ENCODE measurements around the gene NODAL. TPM values are rescaled to one million over a fixed set of nuclear protein-coding genes. Genes with fewer than 3 reads are reported as not detected.

The NODAL gene
- total RNA-seq, 2 donors from 2014 or later, result not detected

- intact Hi-C loops (cut with DNase I), result no loop called here
- no peak for ATAC-seq
- DNase-seq, result no peak
Observed at GRCh38 chr10:70466951-70467350, 25.5 kb upstream of the NODAL start.

DNA sequence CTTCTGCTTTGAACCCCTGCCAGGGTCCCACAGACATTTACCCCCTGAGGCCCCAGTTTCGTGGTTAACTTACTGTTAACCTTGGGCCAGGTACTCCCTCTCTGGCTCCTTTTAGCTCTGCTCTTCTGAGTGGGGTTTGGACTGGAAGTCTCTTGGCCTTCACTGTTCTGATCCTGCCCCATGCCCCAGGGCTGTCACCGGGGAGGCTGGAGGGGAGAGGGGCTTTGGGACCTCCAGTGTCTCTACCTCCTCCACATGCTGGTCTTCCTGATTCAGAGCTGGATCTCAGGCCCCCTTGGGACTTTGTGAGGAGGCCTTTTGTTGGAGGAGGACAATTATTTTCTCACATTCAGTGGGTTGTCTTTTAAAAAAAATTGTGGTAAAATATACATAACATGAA, 24.4 kb upstream of the NODAL start:
- DNase-seq (no peak), ATAC-seq (no peak)
- intact Hi-C loops (cut with DNase I), result no loop called here

GRCh38 chr10:70465278-70465677, 23.8 kb upstream of the NODAL start:
- ATAC-seq (no peak), DNase-seq (no peak)
- intact Hi-C loops (cut with DNase I), result no loop called here

DNA sequence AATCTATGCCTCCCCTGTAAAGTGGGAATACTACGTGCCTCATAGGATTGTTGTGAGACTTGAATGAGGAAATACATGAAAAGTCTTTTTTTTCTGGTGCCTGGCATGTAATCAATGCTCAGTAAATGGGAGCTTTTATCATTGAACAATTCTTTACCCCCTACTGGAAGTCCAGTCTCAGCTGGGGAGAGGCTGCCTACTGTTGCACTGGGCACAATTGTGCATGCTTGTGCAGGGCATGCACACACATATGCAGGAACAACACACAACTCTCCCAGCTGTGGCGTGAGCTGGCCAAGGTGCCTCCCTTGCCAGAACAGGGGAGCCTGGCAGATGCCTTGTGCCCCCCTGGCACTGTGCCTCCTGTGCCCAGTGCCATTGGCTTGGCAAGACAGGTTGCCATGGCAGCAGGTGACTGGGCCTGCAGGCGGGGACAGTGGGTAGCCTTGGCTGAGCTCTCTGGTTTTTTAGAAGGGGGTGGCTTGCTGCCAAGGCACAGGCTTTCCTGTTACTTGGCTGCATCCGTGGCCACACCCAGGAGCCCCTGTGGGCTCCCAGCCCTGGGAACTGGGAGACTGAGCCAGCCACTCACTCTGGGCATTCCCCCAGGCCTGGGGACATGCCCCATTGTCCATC, 21.0 kb upstream of the NODAL start:
- ATAC-seq (peak; percentile 49 to 55), DNase-seq (peak; percentile 88)
- intact Hi-C loops (cut with DNase I), result loop anchor here in 1 of 2 donors (5.0 kb wide), 1 partner anchor 295 kb away; no protein-coding TSS in a partner anchor

DNA sequence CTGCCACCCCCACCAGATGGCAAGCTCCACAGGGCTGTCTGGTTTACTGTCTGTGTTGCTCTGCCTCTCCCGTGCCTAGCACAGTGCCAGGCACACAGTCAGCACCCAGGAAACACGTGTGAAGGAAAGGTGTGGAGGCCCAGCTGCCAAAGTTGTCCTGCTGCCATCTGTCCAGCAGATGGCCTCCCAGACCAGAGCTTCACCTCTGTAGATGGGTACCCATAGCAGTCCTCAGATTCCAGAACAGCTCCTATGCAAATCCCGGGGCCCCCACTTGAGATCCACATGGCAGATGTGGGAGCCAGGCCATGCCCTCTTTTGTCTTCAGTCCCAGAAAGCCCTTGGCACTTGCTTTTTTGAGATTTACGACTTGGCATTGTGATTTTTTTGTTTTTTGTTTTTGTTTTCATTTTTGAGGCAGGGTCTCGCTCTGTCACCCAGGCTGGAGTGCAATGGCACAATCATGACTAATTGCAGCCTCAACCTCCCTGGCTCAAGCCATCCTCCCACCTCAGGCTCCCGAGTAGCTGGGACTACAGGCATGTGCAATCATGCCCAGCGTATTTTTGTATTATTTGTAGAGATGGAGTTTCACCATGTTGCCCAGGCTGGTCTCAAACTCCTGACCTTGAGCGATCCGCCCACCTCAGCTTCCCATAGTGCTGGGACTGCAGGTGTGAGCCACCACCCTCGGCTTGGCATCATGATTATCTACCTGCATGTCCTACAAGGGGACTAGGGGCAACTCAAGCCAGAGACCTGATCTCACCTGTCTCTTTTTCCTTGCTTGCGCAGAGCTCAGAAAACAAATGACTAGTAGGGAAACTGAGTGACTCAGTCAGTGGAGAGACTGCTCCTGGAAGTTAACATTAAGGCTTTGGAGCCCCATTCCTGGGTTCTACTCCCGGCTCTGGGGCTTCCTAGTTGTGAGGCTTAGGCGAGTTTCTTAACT, 20.2 kb upstream of the NODAL start:
- no peak for DNase-seq
- ATAC-seq, result peak; percentile 34 to 46
- intact Hi-C loops (cut with DNase I), result loop anchor here in 1 of 2 donors (1.0 to 5.0 kb wide), 2 partner anchors 79 to 296 kb away; no protein-coding TSS in a partner anchor

GRCh38 chr10:70459774-70460490, 18.5 kb upstream of the NODAL start:
- ATAC-seq (no peak), DNase-seq (no peak)
- intact Hi-C loops (cut with DNase I), result loop anchor here (5.0 to 10.0 kb wide), 3 partner anchors 82 to 297 kb away; no protein-coding TSS in a partner anchor

GRCh38 chr10:70459061-70459773, 17.7 kb upstream of the NODAL start:
- ATAC-seq (peak; percentile 22 to 48), DNase-seq (no peak)
- intact Hi-C loops (cut with DNase I), result loop anchor here in 1 of 2 donors (5.0 to 10.0 kb wide), 2 partner anchors 83 to 296 kb away; no protein-coding TSS in a partner anchor

- ATAC-seq (peak; percentile 75 to 89), DNase-seq (peak; percentile 88)
- intact Hi-C loops (cut with DNase I), result loop anchor here in 1 of 2 donors (5.0 to 10.0 kb wide), 2 partner anchors 84 to 296 kb away; no protein-coding TSS in a partner anchor
Observed at GRCh38 chr10:70458329-70459060, 17.0 kb upstream of the NODAL start.

DNA sequence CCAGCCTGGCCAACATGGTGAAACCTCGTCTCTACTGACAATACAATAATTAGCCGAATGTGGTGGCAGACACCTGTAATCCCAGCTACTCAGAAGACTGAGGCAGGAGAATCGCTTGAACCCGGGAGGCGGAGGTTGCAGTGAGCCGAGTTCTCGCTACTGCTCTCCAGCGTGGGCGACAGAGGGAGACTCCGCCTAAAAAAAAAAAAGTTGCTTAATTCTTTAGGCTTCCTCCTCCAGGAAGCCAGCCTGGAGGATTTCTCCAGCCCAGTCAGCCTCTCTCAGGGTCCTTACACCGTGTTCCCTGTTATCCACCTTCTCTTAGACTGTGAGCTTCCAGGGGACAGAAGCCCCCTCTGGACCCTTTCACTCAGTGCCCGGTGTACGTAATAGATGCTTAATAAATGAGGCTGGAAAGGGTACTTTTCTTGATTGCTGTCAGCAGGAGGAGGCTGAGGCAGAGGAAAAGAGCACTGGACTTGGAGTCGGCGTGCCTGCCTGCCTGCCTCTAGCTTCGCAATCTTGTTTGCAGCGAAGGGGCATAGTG, 16.4 kb upstream of the NODAL start:
- DNase-seq (no peak), ATAC-seq (no peak)
- intact Hi-C loops (cut with DNase I), result loop anchor here in 1 of 2 donors (5.0 to 10.0 kb wide), 2 partner anchors 84 to 297 kb away; no protein-coding TSS in a partner anchor

DNA sequence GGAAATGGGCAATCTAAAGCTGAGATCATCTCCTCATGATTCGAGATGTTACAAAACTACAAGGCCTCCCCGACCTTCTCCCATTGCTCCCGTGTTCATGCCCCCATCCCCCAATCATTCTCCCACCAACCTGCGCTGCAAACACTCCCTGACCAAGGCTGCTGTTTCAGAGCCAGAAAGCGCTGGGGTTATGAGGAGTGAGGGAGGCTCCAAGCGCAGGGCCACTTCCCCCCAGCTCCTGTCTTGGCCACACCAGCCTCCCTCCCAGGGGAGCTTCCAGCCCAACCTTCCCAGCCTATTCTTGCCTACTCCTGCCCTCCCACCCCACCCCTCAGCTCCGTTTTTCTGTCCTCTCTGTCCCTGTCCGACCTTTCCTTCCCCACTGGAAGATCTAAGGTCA, 14.7 kb upstream of the NODAL start:
- DNase-seq, result no peak

GRCh38 chr10:70455213-70455630, 13.7 kb upstream of the NODAL start:
- intact Hi-C loops (cut with DNase I), result loop anchor here in 1 of 2 donors (5.0 to 10.0 kb wide), 2 partner anchors 87 to 300 kb away; no protein-coding TSS in a partner anchor
- DNase-seq (no peak), ATAC-seq (no peak)

More for the DNA sequence above, 14.7 kb upstream of the NODAL start:
- intact Hi-C loops (cut with DNase I), result loop anchor here in 1 of 2 donors (5.0 to 10.0 kb wide), 2 partner anchors 86 to 299 kb away; no protein-coding TSS in a partner anchor
- ATAC-seq, result no peak

DNA sequence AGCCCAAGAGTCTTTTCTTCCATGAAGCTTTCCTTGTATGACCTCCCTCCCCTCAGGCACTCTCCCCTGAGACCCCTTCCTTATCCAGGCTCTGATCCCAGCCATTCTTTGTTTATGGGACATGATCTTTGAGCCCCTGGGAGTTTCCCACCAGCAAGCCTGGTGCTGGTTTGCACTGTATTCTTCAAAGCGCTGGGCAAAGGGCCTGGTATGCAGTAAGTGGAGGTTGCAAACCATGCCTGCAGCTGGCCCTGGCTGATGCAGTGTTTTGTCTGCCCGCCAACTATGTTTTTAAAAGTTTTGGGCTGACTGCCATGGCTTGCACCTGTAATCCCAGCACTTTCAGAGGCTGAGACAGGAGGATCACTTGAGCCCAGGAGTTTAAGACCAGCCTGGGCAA, 6.8 kb upstream of the NODAL start:
- DNase-seq (no peak), ATAC-seq (no peak)
- intact Hi-C loops (cut with DNase I), result no loop called here

DNA sequence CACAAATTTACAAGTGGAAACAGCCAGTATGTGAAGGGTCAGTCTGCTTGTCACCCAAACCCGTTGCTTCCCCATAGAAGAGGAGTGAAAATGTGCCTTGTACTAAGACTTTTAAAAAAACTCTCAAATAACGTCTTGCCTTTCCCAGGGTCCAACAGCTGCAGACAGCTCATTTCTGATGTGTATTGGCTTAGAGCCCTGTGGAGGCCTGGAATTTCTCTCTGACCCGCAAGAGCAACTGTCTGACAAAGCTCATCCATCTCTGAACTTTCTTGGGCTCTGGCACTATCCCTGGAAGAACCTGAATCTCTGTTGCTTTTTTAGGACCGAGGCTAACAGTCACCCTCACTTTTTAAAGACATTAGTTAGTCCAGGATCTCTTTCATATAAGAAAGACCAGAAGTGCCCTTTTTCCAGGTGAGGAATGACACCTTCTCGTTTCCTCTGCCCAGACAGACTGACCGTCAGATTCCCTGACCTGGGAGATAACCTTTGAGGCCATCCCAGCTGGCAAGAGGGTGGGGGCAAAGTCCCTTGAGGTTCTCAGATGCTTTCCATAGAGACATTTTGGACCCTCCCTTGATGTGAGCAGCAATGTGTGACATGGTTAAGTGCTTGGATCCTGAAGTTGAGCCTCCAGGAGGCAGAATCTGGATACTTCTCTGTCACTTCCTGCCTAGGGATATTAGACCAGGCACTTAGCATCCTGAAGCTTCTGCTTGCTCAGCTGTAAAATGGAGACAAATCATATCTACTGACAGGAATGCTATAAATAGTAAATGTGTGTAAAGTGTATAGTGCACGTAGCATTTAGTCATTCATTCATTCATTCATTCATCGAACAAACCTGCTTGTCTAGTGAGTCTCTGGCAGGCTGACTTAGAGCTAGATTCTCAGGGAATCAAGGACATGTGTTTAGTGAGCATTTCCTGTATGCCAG, 4.5 kb upstream of the NODAL start:
- peak; percentile 39 to 70 for ATAC-seq

DNA sequence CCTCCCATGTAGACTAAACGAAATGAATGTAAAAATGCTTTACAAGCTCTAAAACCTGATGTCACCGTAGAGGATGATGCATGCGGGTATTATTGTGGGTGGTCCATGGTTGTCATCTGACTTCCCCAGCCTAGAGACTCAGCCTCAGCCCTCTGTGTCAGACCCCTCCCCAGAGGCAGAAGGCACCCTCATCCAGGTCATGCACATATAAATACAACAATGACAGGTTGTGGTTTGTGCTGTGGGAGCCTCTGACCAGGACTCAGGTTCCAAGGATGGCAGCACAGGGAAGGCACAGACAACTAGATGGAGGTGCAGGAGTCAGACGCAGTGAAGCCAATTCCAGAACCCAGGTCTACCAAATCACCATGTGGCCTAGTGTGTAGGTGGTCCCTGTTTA, 3.3 kb upstream of the NODAL start:
- DNase-seq (no peak), ATAC-seq (no peak)
- intact Hi-C loops (cut with DNase I), result no loop called here

More for the DNA sequence above, 4.5 kb upstream of the NODAL start:
- DNase-seq, result no peak
- intact Hi-C loops (cut with DNase I), result no loop called here

GRCh38 chr10:70442332-70442988, 979 bp upstream of the NODAL start:
- intact Hi-C loops (cut with DNase I), result no loop called here
- DNase-seq (no peak), ATAC-seq (no peak)

DNA sequence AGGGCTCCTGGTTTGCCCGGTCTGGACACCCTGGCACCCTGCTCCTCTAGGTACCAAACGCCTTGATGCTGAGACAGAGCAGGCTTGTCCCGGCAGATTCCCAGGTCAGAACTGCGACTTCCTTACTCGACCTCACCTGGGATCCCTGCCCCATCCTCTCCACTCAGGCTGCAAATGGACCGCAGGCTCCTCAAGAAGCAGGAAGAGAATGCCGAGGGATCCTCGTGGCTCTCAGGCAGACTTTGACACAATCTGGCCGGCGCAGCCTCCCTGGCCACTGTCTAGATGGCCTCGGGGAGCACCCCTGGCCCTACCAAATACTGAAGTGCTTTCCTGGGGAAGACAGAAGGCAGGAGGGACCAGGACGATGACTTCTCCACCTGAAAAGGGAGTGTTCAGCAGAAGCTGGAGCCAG, 421 bp upstream of the NODAL start:
- ATAC-seq, result no peak
- intact Hi-C loops (cut with DNase I), result no loop called here
- DNase-seq, result no peak

Measured in left cardiac atrium (tissue), 4 donors.